ENCODE results near the gene WDR53. TPM values are rescaled to one million over a fixed set of nuclear protein-coding genes. Genes with fewer than 3 reads are reported as not detected.
"Not testable (repeated sequence)": the region's sequence is repeated elsewhere in the genome, so short reads cannot be mapped to it uniquely, and the experiment has no call there.

WDR53 gene
- total RNA-seq, 1 donor from 2014 or later = 8.6 TPM

GRCh38 chr3:196558476-196558875 is 9.9 kb downstream of the WDR53 start:
- DNase-seq (ENCODE audit: low spot score) = no peak

DNA sequence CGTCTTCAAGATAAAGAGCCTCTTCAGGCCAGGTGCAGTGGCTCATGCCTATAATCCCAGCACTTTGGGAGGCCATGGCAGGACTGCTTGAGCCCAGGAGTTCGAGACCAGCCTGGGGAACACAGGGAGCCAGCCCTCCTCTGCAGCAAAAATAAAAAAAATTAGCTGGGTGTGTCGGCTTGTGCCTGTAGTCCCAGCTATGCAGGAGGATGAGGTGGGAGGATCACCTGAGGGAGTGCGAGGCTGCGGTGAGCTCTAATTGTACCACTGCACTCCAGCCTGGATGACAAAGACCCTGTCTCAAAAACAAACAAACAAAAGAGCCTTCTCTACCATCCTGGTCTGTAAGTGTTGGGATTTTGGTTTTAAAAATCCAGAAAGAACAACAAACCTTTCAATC is 11.1 kb downstream of the WDR53 start:
- no peak for DNase-seq (ENCODE audit: low spot score)

GRCh38 chr3:196555295-196555694 is 13.1 kb downstream of the WDR53 start:
- DNase-seq (ENCODE audit: low spot score) = no peak

- DNase-seq (ENCODE audit: low spot score) = no peak
Observed at GRCh38 chr3:196554205-196554604, 14.1 kb downstream of the WDR53 start.

GRCh38 chr3:196553551-196553950 is 14.8 kb downstream of the WDR53 start:
- DNase-seq (ENCODE audit: low spot score) = no peak

GRCh38 chr3:196552253-196552652 is 16.1 kb downstream of the WDR53 start:
- no peak for DNase-seq (ENCODE audit: low spot score)

DNA sequence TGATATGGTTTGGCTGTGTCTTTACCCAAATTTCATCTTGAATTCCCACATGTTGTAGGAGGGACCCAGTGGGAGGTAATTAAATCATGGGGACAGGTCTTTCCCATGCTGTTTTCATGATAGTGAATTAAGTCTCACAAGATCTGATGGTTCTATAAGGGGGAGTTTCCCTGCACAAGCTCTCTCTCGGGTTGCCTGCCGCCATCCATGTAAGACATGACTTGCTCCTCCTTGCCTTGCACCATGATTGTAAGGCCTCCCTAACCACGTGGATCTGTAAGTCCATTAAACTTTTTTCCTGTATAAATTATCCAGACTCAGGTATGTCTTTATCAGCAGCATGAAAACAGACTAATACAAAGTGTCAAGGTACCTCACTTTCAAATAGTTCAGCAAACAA is 18.2 kb downstream of the WDR53 start:
- DNase-seq (ENCODE audit: low spot score) = not testable (repeated sequence)

DNA sequence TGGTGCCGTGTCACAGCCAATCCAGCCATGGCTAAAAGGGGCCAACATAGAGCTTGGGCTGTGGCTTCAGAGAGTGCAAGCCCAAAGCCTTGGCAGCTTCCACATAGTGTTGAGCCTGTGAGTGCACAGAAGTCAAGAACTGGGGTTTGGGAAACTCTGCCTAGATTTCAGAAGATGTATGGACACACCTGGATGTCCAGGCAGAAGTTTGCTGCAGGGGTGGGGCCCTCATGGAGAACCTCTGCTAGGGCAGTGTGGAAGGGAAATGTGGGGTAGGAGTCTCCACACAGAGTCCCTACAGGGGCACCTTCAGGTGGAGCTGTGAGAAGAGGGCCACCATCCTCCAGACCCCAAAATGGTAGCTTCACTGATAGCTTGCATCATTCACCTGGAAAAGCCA is 19.0 kb downstream of the WDR53 start:
- not testable (repeated sequence) for DNase-seq (ENCODE audit: low spot score)

GRCh38 chr3:196547067-196547466 is 21.3 kb downstream of the WDR53 start:
- no peak for DNase-seq (ENCODE audit: low spot score)

GRCh38 chr3:196546537-196546936 is 21.8 kb downstream of the WDR53 start:
- no peak for DNase-seq (ENCODE audit: low spot score)

GRCh38 chr3:196544491-196544992 is 23.8 kb downstream of the WDR53 start:
- DNase-seq (ENCODE audit: low spot score) = no peak

- DNase-seq (ENCODE audit: low spot score) = no peak
Observed at GRCh38 chr3:196541684-196542445, 26.5 kb downstream of the WDR53 start.

GRCh38 chr3:196537319-196537984 is 30.9 kb downstream of the WDR53 start:
- peak; percentile 20 for DNase-seq (ENCODE audit: low spot score)

GRCh38 chr3:196533260-196533681 is 35.1 kb downstream of the WDR53 start:
- no peak for DNase-seq (ENCODE audit: low spot score)

DNA sequence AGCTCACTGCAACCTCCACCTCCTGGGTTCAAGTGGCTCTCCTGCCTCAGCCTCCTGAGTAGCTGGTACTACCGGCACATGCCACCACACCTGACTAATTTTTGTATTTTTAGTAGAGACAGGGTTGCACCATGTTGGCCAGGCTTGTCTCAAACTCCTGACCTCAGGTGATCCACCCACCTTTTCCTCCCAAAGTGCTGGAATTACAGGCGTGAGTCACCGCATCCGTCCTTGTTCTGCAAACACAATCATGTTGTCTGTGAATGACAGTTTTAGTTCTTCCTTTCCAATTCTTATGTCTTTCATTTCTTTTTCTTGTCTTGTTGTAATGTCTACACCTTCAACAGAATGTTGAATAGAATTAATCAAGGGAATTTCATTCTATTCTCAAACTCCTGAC is 36.9 kb downstream of the WDR53 start:
- DNase-seq (ENCODE audit: low spot score) = no peak

DNA sequence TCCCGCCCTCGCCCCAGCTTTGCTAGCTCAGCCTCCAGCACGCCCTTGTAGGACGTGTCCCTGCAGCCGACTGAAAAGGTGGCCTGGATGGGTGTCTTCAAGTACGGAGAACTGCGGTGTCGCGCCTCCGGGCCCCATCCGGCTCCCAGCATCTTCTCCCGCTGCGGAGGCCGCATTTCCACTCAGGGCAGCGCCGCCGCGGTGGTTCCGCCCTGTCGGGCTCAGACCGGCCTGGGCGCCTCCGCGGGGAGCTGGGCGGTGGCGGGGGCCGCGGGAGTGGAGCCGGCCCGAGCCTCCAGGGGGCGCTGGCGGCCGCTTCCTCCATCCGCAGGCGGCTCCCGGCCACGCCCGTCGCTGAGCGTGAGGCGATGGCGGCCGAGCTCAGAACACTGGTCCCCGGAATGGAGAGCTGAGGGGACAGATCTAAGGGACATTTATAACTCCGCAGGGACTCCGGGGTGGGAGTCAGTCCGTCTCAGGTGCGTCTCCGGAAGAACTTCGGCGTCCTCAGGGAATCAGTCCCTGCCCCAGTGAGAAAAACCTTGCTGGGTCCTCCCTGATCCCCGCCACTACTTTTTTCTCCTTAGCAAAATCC is 39.6 kb downstream of the WDR53 start:
- peak; percentile 77 for DNase-seq (ENCODE audit: low spot score)

DNA sequence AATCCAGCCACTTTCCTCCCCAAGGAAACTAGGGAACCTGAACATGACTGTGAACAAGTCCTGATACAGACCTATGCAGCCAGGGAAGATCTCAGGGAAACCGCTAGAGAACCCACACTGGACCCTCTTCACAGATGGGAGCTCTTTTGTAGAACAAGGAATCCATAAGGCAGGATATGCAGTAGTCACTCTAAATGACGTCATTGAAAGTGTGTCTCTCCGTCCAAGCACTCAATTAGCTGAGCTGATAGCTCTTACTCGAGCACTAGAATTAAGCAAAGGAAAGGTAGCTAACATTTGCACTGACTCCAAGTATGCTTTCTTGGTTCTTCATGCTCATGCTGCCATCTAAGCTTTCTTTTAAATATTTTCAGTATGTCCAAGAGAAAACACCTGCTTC is 43.2 kb downstream of the WDR53 start:
- no peak for DNase-seq (ENCODE audit: low spot score)

GRCh38 chr3:196524527-196524926 is 43.8 kb downstream of the WDR53 start:
- no peak for DNase-seq (ENCODE audit: low spot score)

DNA sequence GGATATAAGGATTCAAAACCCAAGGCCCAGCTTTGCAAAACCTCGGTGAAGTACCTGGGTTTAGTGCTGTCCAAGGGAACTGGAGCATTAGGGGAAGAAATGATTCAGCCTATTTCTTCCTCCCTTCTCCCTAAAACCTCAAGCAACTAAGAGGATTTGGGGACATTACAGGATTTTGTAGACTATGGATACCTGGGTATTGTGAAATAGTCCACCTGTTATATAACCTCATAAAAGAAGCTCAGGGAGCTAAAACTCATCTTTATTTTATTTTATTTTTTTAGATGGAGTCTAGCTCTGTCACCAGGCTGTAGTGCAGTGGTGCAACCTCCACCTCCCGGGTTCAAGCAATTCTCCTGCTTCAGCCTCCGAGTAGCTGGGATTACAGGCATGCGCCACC is 44.5 kb downstream of the WDR53 start:
- no peak for DNase-seq (ENCODE audit: low spot score)

- not testable (repeated sequence) for DNase-seq (ENCODE audit: low spot score)
Observed at GRCh38 chr3:196521291-196521690, 47.1 kb downstream of the WDR53 start.

GRCh38 chr3:196519718-196520082 is 48.7 kb downstream of the WDR53 start:
- no peak for DNase-seq (ENCODE audit: low spot score)

GRCh38 chr3:196518966-196519717 is 49.2 kb downstream of the WDR53 start:
- peak; percentile 51 for DNase-seq (ENCODE audit: low spot score)
